Pons (tissue), 1 donor: ENCODE measurements around the gene EVC2.

Experiments
- DNase-seq: peaks from one replicate; pipeline ENCODE4 v3.0.0-alpha.2; 2016; ENCODE audit warnings: low spot score

EVC2 gene, protein sequence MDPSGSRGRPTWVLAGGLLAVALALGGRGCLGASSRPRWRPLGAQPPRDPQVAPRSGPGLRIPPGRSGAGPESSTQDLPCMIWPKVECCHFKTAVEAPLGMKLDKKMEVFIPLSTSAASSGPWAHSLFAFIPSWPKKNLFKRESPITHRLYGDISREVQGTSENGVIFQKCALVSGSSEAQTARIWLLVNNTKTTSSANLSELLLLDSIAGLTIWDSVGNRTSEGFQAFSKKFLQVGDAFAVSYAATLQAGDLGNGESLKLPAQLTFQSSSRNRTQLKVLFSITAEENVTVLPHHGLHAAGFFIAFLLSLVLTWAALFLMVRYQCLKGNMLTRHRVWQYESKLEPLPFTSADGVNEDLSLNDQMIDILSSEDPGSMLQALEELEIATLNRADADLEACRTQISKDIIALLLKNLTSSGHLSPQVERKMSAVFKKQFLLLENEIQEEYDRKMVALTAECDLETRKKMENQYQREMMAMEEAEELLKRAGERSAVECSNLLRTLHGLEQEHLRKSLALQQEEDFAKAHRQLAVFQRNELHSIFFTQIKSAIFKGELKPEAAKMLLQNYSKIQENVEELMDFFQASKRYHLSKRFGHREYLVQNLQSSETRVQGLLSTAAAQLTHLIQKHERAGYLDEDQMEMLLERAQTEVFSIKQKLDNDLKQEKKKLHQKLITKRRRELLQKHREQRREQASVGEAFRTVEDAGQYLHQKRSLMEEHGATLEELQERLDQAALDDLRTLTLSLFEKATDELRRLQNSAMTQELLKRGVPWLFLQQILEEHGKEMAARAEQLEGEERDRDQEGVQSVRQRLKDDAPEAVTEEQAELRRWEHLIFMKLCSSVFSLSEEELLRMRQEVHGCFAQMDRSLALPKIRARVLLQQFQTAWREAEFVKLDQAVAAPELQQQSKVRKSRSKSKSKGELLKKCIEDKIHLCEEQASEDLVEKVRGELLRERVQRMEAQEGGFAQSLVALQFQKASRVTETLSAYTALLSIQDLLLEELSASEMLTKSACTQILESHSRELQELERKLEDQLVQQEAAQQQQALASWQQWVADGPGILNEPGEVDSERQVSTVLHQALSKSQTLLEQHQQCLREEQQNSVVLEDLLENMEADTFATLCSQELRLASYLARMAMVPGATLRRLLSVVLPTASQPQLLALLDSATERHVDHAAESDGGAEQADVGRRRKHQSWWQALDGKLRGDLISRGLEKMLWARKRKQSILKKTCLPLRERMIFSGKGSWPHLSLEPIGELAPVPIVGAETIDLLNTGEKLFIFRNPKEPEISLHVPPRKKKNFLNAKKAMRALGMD

DNA sequence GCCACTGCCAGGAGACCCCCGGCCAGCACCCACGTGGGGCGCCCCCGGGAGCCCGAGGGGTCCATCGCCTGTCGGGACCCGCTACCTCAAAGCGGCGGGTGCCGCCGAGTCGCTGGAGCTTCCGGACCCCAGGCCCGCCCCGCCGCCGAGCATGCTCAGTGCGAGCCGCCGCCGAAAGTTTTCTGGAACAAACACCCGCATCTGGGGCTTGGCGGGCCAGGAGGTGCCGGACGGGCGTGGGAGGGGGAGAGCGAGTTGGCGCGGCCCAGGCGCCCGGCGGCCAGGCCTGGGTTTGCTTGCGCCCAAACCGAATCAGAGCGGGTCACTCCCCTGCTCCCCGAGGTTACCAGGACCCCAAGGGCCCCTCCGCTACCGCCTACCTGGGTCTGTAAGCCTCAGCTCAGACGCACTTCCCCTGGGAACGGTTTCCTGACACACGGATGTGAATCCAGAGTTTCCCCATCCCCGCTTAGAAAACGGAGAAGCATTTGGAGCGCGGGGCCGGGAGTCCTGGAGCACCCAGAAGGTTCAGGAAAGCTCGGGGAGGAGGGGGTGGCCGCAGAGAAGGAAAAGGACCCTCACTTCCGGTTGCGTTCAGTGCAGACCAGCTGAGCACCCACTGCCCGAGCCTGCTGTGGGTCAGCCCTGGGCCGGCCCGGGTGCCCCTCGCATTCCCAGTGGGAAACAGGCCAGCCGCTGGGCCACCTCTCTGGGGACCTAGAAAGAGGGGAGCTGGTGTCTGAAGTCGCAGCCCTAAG lies at the start of gene EVC2:
TSS of gene EVC2 (minus strand) at position 111 of the 758 bp plus-strand sequence. CDS start at position 65, 46 bp downstream.
- no peak for DNase-seq

DNA sequence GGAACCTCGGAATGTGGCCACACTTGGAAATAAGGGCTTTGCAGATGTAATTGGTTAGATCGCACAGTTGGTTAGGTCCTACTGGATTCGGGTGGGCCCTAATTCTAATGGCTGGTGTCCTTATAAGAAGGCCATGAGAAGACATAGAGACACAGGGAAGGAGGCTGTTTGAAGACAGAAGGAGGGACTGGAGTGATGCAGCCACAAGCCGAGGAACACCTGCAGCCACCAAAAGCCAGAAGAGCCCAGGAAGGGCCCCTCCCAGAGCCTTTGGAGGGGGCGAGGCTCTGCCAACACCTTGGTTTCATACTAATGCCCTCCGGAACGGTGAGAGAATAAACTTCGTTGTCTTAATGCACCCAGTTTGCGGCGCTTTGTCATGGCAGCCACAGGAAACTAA lies 49.6 kb upstream of the EVC2 start:
- DNase-seq, result no peak

DNA sequence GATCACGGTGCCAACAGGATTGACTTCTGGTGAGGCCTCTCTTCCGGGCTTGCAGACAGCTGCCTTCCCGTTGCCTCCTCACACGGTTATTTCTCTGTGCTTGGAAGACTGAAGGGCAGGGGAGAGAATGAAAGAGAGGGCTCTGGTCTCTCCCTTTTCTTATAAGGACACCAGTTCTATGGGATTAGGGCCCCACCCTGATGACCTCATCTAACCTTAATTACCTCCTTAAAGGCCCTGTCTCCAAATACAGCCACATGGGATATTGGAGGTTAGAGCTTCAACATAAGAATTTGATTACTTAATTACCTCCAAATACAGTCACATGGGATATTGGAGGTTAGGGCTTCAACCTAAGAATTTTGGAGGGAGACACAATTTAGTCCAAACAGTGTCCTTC lies 49.2 kb upstream of the EVC2 start:
- no peak for DNase-seq

DNA sequence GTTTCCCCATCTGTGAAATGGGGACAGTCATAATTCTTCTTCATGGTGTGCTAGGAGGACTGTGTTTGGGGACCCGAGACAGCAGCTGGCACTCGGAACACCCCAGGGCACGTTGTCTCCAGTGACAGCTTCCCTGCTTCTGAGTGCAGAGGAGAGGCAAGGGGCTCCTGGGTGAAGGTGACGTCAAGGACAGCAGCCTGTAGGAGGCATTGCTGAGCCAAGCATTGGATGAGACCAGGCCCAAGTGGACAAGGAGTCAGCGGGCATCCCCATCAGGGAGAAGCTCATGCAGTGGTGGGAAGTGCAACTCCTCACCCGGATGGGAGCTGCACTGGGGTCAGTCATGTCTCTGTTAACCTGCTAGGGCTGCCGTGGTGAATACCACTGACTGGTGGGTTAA lies 48.7 kb upstream of the EVC2 start:
- DNase-seq, result no peak

DNA sequence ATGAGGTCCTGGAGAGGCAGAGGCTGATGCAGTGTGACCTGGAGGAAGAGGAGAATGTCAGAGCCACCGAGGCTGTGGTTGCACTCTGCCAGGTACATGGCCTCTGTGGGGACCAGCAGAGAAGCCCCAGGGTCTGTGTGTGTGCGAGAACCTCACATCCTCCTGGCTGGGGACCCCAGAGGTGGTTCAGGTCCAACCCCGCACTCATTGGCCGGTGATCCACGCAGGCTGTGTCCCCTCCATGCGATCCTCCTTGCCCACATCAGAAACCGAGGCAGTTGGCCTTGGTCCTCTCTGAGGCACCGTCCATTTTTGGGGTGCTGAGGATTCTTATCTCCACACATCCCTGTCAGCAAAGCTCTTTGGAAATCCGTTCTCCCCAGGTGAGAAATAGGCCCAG lies 47.9 kb upstream of the EVC2 start:
- no peak for DNase-seq

DNA sequence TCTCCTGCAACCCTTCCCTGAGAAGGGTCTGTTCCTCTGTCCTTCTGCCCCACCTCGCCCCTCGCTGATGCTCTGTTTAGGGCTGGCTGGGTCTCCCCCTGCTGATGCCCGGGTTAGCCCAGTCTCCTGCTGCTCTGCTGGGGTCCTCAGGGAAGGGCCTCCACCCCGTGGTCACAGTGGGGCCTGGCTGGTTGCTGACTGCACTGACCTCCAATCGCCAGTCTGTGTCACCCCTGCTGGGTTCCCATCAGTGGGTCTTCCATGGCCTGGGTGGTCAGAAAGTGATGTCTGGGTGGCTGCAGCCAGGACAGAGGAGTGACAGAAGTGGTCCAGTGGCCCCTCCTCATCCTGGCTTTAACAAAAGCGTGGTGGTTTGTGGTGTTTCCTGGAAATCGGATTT lies 47.3 kb upstream of the EVC2 start:
- no peak for DNase-seq

DNA sequence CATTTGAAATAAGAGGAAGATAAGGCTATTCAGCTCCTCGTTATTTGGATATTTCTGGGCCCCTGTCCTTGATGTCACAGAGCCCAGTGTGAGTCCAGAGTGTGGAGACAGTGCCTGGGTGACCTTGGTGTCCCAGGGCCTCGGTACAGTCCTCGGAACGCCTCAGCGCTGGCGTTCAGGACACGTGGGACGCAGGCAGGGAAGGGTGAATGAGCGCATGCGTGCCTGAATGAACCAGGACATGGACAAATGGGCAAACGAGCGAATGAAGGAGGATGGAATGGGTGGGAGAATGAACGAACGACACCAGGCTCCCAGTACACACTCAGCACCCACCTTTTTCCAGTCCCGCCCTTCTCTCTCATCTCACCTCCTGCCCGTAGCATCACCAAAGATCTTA lies 46.8 kb upstream of the EVC2 start:
- no peak for DNase-seq

DNA sequence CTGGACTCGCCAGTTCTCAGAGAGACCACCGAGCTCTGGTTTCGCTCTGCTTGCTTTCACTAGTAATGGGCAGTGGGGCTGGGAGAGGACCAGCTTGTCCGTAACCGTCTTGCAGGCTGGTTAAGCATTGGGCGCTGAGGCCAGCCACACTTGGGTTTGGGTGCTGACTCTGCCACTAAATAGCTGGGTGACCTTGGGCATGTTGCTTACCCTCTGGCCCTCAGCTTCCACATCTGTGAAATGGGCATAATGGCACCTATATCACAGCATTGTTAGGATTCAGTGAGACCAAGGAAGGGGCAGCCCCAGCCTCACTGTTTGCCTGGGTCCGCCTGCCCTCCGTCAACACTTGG lies 46.1 kb upstream of the EVC2 start:
- DNase-seq, result no peak

DNA sequence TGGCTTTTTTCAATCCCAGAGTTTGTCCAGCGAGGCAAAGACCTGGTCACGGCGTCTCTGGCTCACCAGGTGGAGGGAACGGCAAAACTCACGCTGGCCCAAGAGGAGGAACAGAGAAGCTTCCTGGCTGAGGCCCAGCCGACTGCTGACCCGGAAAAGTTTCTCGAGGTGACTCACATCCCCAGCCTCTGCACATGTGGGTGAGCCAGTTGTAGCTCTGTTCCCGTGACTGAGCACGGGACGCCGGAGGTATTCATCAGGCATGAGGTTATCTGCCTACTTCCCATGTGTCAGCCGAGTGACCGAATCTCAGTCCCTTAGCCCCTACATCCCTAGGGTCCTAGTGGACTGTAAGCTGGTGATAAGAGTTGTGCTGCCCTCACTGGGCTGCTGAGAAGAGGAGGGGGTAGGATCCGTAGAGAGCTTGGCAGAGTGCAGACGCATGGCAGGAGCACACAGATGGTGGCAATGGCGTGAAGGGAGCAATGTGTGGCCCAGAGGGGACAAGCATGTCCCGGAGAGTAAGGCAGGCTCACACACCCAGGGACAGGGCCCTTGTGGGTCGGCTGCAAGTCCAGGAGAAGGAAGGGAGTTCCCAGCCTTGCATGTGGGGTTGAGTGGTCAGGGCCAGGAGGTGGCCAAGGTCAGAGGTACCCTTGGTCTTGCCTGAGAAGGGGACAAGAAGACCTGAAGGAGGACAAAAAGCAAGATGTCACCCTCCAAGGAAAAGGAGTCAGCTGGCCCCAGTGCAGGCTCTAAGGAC lies 45.6 kb upstream of the EVC2 start:
- DNase-seq, result no peak

DNA sequence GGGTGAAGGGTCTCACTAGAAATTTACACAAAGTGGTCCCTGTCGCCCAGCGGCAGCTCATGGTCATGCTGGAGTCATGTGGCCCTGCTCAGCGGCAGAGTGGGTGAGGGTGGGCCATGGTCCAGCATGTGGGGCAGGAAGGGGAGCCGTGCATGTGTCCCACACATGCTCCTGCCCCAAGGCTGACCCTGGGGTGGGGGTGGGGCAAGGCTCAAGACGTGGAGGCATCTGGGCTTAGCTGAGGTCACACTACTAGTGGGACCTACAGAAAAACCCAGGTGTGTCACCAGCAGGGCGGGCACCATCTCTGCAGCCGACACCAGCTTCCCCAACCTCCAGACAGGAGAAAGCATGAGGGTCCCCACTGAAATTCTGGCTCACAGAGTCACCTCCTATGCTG lies 45.0 kb upstream of the EVC2 start:
- no peak for DNase-seq

DNA sequence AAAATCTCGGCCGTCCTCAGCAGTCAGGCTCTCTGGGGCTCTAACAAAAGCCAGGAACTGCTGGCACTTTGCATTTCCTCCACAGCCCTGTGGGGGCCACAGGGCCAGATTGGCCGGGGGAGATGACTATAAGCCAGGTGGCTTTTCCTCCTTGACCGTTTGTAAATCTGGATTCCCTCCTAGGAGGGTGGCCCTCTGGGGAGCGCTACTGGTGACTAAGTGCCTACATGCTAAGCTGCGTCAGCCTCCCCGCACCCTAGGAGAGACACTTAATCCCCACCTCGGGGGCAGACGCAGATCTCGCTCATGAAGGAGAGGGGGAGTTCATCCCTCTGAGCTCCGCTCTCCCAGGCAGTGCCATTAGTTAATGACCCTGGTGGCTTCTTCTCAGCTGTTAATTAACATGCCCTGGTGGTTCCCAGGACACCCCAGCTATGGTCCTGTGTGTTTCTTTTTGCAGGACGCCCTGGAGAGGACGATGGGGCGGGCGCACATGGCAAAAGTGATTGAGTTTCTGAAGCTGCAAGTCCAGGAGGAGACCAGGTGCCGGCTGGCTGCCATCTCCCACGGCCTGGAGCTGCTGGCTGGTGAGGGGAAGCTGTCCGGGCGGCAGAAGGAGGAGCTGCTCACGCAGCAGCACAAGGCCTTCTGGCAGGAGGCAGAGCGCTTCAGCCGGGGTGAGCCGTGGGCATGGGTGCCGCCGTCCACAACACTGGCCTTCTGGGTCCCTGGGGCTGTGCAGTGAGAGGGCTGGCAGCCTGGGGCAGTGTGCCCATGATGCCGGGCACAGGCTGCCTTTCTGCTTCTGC lies 44.2 kb upstream of the EVC2 start:
- no peak for DNase-seq

DNA sequence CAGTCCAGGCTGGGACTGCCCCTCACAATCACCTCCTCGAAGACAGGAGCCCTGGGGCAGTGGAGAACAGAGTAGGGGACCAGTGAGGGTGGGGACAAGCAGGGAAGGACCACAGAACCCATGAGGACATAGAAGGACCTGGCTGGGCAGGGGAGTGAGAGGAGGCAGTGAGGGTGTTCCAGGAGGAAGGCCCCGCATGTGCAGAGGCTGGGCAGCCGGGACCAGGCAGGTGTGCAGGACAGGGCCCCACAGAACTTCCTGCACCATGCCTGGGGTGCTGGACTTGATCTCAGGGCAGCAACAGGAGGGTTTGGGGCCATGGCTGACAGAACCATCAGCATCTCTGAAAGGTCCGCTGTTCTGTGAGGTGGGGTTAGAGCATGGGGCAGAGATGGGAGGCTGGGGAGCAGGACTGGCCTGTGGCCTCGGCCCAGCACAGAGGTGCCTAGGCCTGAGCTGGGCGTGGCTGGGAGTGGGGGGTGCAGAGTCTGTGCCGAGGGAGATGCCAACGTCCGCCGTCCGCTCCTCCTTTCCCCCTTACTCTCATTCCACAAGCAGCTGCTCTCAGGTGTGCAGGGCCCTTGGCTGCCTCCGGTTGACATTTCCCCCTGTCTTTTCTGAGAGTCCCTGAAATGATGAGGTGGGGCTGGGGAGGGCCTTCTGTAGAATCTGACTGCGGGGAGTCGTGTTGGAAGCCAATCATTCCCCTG lies 43.5 kb upstream of the EVC2 start:
- DNase-seq, result no peak

DNA sequence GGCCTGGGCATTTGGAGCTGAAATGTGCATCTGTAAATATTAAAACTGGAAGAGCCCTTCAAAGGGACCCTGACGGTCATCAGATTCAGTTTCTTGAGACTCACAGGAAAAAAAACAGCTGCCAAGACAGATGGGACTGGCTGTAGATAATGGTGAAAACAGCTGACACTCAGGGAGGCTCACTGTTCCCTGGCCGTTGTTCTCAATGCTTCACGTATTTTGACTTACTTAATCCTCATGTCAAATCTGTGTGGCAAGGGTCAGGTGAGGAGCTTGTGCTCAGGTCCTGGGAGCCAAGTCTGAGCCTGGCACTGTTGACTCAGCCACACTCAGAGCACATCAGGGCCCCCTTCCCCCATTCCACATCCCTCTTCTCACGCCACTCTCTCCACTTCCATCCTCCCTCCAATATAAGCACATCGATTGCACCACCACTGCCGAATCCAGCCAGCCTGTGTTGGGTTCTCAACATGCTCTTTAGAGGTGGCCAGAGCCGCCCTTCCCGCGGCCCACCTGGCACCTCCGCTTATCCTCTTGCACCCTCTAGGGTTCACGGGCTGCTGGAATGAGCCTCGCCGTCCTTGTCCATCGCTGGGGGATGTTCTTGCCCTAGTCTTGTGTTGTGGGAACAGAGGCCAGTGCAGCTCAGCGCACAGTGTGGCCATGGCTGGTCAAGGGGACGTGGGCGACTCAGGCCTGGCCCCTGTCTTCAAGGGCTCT lies 42.7 kb upstream of the EVC2 start:
- no peak for DNase-seq

DNA sequence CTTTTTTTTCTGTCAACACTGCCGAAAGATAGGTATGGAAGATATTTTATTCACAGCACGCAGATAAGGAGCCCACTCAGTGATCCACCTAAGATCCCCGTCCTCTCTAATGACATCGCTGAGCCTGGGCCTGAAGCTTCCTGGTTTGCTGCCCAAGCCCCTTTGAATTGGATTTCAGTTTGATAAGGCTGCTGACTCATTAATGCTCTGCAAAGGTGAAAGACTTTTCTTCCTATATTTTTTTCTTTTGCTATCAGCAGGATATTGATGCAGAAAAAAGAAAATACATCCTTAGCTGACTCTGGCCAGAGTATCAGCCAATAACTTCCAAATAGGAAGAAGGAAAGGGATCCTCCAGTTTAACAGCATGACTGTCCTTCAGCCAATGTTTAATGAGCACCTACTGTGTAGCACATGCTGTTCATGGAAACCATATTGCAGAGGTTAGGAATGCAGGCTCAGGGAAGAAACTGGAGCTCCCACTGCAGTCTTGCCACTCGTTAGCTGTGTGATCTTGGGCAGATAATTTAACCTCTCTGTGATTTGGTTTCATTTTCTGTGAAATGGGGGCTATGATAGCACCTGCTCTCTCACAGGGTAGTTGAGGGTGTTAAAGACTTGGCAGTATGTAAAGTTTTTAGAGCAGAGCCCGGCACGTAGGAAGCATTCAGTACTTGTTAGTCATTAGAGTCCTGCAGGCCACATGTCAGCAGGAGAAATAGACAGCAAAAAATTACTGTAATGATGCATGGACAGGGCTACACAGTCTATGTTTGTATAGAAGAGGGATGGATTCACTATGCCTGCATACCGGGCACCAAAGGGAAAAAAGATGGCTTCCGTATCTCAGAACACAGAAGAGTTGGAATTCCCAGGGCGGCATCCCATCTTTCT lies 41.9 kb upstream of the EVC2 start:
- DNase-seq, result no peak

DNA sequence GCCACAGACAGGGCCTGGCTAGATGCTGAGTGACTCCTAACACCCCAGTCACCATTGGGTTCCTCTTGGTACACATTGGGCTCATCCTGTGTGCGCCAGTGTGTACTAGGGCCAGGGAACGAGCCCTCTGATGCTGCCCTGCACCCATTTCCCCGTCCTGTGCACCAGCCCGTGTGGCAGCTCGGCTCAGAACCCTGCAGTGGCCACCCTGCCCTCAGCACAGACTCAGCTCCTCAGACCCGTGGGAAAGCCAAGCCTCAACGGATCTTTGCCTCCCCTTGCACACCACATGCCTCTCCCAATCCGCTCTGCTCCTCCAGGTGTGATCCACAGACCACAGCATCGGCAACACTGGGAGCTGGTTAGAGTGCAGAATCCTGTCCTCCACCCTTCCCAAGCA lies 41.2 kb upstream of the EVC2 start:
- DNase-seq, result no peak

DNA sequence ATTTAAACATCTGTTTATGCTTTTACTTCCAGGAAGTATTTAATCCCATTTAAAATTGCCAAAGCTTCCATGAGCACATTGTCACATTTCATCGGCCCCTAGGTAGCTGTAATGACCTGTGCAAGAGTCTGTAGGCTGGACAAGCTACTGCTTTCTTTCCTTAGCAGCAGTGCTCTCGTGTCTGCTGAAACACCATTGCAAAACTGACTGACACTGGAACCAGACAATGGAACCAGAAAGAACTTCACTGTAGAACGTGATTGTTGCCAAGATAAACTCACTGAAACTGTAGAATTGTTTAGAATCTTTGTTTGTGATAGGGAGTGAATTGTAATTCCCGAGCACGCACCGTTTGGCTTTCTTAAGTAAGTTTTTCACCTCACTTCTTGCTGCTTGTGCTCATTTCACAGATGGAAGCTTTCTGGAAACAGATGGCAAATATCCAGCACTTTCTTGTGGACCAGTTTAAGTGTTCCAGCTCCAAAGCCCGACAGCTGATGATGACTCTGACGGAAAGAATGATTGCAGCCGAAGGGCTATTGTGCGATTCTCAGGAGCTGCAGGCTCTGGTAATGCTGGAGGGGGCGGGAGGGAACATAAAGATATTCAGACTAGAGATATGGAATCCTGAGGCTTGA lies 39.5 kb upstream of the EVC2 start:
- no peak for DNase-seq
